H54 (cell line): ENCODE data around the gene KLF15.

Experiments
- DNase-seq: peaks from one replicate; pipeline ENCODE4 v3.0.0; 2011; ENCODE audit warnings: low spot score, mixed read lengths; ENCODE audit not compliant: insufficient read length
- FAIRE-seq: peaks from 3 replicates; lab custom pipeline; 2011; peaks lifted over from hg19 to GRCh38; lab: Jason Lieb, UNC
- POLR2A ChIP-seq: IDR thresholded peaks from 2 replicates; pipeline ENCODE4 v1.6.1; 2011; ENCODE audit warnings: low read depth, mild to moderate bottlenecking, low read length

The KLF15 gene

GRCh38 chr3:126360714-126361060, 3.5 kb upstream of the KLF15 start:
- FAIRE-seq: no peak
- DNase-seq: no peak
- TF ChIP-seq POLR2A: no peak

GRCh38 chr3:126360046-126360713, 3.0 kb upstream of the KLF15 start:
- TF ChIP-seq POLR2A: no peak
- no peak for FAIRE-seq
- no peak for DNase-seq

- no peak for DNase-seq
- no peak for TF ChIP-seq POLR2A
- no peak for FAIRE-seq
These were observed 1.6 kb upstream of the KLF15 start for GRCh38 chr3:126358816-126359181.

- no peak for TF ChIP-seq POLR2A
- DNase-seq: no peak
- FAIRE-seq: no peak
These were observed 1.0 kb upstream of the KLF15 start for GRCh38 chr3:126358038-126358815.

GRCh38 chr3:126356373-126357264, 589 bp downstream of the KLF15 start:
- DNase-seq (no peak), FAIRE-seq (no peak)
- no peak for TF ChIP-seq POLR2A

GRCh38 chr3:126355777-126356372, 1.3 kb downstream of the KLF15 start:
- FAIRE-seq: no peak
- DNase-seq: no peak
- no peak for TF ChIP-seq POLR2A

- TF ChIP-seq POLR2A: no peak
- no peak for FAIRE-seq
- DNase-seq: no peak
These were observed 2.0 kb downstream of the KLF15 start for GRCh38 chr3:126355251-126355650.

GRCh38 chr3:126354776-126355175, 2.4 kb downstream of the KLF15 start:
- no peak for FAIRE-seq
- DNase-seq: no peak
- no peak for TF ChIP-seq POLR2A

- TF ChIP-seq POLR2A: no peak
These were observed 3.4 kb downstream of the KLF15 start for GRCh38 chr3:126353694-126354321.

GRCh38 chr3:126352476-126353454, 4.4 kb downstream of the KLF15 start:
- no peak for DNase-seq
- no peak for FAIRE-seq
- TF ChIP-seq POLR2A: no peak

More at GRCh38 chr3:126353694-126354321, 3.4 kb downstream of the KLF15 start:
- DNase-seq: no peak
- no peak for FAIRE-seq

GRCh38 chr3:126351771-126352475, 5.3 kb downstream of the KLF15 start:
- FAIRE-seq (no peak), DNase-seq (no peak)
- TF ChIP-seq POLR2A: no peak
